HG02798 (cell line): Measurements from ENCODE around the gene C16orf92.
"Not testable (repeated sequence)": the region's sequence is repeated elsewhere in the genome, so short reads cannot be mapped to it uniquely, and the experiment has no call there.

ENCODE experiments used
- ATAC-seq: cut with Tn5 transposase; IDR thresholded peaks from one replicate; pipeline ENCODE4 v1.9.1; 2021; ENCODE audit warnings: mild to moderate bottlenecking; ENCODE audit not compliant: unreplicated experiment, poor library complexity

Gene C16orf92

GRCh38 chr16:30023586-30023985 is 588 bp downstream of the C16orf92 start:
- no peak for ATAC-seq

- no peak for ATAC-seq
Observed at GRCh38 chr16:30024451-30024850, 1.5 kb downstream of the C16orf92 start.

GRCh38 chr16:30025156-30025555 is 2.2 kb downstream of the C16orf92 start:
- ATAC-seq = no peak

- ATAC-seq = no peak
Observed at GRCh38 chr16:30025574-30025973, 2.6 kb downstream of the C16orf92 start.

- ATAC-seq = no peak
Observed at GRCh38 chr16:30026449-30026848, 3.5 kb downstream of the C16orf92 start.

- no peak for ATAC-seq
Observed at GRCh38 chr16:30027588-30028437, 4.8 kb downstream of the C16orf92 start.

- no peak for ATAC-seq
Observed at GRCh38 chr16:30028438-30029076, 5.6 kb downstream of the C16orf92 start.

GRCh38 chr16:30030011-30030685 is 7.2 kb downstream of the C16orf92 start:
- no peak for ATAC-seq

GRCh38 chr16:30030841-30031413 is 7.9 kb downstream of the C16orf92 start, which contains the start of gene TLCD3B:
Gene TLCD3B, minus strand, starts transcription at chr16:30031271. Its CDS starts 744 bp downstream, at chr16:30030527.
- ATAC-seq = no peak

GRCh38 chr16:30031477-30031918 is 8.5 kb downstream of the C16orf92 start:
- ATAC-seq = no peak

GRCh38 chr16:30032083-30032819 is 9.3 kb downstream of the C16orf92 start:
- no peak for ATAC-seq

GRCh38 chr16:30033270-30033669 is 10.3 kb downstream of the C16orf92 start:
- no peak for ATAC-seq

GRCh38 chr16:30040221-30040620 is 17.2 kb downstream of the C16orf92 start:
- ATAC-seq = no peak

- not testable (repeated sequence) for ATAC-seq
Observed at GRCh38 chr16:30040690-30041089, 17.7 kb downstream of the C16orf92 start.

GRCh38 chr16:30041841-30042240 is 18.8 kb downstream of the C16orf92 start:
- no peak for ATAC-seq

- no peak for ATAC-seq
Observed at GRCh38 chr16:30046178-30046577, 23.2 kb downstream of the C16orf92 start.

- no peak for ATAC-seq
Observed at GRCh38 chr16:30046588-30046987, 23.6 kb downstream of the C16orf92 start.

- no peak for ATAC-seq
Observed at GRCh38 chr16:30049871-30050270, 26.9 kb downstream of the C16orf92 start.

GRCh38 chr16:30051518-30051917 is 28.5 kb downstream of the C16orf92 start:
- ATAC-seq = no peak
